Measurements from ENCODE around the gene KCNK13. TPM values are rescaled to one million over a fixed set of nuclear protein-coding genes. Genes with fewer than 3 reads are reported as not detected.

Gene KCNK13
- total and polyA plus RNA-seq, 2 of the 13 experiments (the other 11 are each of a cell fraction or from before 2014, with no cell fraction given), result 0.08 to 0.29 TPM

DNA sequence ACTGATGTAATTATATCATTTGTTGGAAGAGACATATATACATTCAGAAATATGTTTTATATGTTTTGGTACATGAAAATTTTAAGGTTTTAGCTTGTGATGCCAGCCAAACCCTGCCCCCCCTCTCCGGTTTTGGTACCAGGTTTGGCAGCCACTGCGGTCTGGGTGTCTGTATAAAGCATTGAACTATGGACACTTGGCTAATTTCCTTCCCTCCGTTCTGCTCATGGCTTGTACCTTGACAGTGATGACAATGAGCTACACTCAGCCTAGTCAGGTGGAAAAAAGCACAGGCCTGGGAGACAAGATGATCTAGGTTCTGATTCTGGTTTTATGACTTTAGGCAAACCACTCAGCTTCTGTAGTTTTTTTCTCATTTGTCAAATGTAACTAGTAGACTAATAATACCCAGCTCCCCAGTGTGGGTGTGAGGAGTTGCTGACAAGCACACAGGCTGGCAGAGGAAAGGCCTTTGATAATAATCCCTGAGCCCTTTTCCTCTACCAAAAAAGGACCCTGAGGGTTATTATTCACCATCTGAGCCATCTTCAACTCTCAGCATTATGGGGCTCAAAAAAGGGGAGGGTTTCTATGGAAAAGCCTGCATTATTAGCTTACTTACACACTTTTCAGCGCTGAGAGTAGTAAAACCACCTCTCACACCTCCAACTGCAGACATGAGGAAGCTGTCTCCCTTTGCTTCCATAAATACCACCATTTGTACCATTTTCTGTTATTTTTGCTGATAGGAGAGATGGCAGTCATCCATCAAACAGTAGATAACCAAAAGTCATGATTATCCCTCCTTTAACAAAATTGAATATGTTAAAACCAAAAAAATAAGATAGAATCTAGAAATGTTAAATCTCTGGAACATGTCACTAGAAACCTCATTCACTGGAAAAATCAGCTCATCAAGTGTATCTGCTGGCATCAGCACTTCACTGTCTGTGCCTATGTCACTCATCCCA, 118.3 kb downstream of the KCNK13 start (continued):
- TF ChIP-seq, protein P1, sequence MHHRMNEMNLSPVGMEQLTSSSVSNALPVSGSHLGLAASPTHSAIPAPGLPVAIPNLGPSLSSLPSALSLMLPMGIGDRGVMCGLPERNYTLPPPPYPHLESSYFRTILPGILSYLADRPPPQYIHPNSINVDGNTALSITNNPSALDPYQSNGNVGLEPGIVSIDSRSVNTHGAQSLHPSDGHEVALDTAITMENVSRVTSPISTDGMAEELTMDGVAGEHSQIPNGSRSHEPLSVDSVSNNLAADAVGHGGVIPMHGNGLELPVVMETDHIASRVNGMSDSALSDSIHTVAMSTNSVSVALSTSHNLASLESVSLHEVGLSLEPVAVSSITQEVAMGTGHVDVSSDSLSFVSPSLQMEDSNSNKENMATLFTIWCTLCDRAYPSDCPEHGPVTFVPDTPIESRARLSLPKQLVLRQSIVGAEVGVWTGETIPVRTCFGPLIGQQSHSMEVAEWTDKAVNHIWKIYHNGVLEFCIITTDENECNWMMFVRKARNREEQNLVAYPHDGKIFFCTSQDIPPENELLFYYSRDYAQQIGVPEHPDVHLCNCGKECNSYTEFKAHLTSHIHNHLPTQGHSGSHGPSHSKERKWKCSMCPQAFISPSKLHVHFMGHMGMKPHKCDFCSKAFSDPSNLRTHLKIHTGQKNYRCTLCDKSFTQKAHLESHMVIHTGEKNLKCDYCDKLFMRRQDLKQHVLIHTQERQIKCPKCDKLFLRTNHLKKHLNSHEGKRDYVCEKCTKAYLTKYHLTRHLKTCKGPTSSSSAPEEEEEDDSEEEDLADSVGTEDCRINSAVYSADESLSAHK (CRISPR knock-in tag; IDR thresholded peaks at IDR 0.05; ENCODE audit: borderline replicate concordance), result no peak
- no peak for TF ChIP-seq ATAD3A (CRISPR knock-in tag; IDR thresholded peaks at IDR 0.05)
- no peak for TF ChIP-seq MEF2D (CRISPR knock-in tag; IDR thresholded peaks at IDR 0.05)
- no peak for TF ChIP-seq ZNF720 (CRISPR knock-in tag; IDR thresholded peaks at IDR 0.05)
- TF ChIP-seq SALL1 (CRISPR knock-in tag; IDR thresholded peaks at IDR 0.05), result no peak
- no peak for TF ChIP-seq ZNF773 (CRISPR knock-in tag; IDR thresholded peaks at IDR 0.05; ENCODE audit: borderline replicate concordance)
- TF ChIP-seq TMF1 (CRISPR knock-in tag; IDR thresholded peaks at IDR 0.05; ENCODE audit: low read depth), result no peak
- TF ChIP-seq FOXK1 (CRISPR knock-in tag; IDR thresholded peaks at IDR 0.05; ENCODE audit: borderline replicate concordance, low read depth), result no peak
- no peak for TF ChIP-seq ZFP41 (CRISPR knock-in tag; IDR thresholded peaks at IDR 0.05; ENCODE audit: borderline replicate concordance)
- no peak for TF ChIP-seq ZNF570 (CRISPR knock-in tag; IDR thresholded peaks at IDR 0.05; ENCODE audit: borderline replicate concordance)

- no peak overlapping the region for H2AFZ ChIP-seq (ENCODE audit: low read length)
- in situ Hi-C loops (cut with HindIII; ENCODE audit: extremely low pct_ligation_motif_present, low pct_unique_long_range_greater_than_20kb) (no loop called here), intact Hi-C loops (cut with micrococcal nuclease; ENCODE audit: unreplicated experiment) (no loop called here)
- no peaks in the 10 kb centered on the region for H4K20me1 ChIP-seq (ENCODE audit: insufficient read depth, low read length)
- peaks cover 0 to 17% of the 10 kb centered on the region in 2 experiments; a peak in 3 of 5 replicates for H3K27me3 ChIP-seq (ENCODE audit: control insufficient read depth in 1 of 2, insufficient read depth in 2 of 2, low read length in 2 of 2)
- no peaks in the 10 kb centered on the region for H3K36me3 ChIP-seq (replicated peaks in 1 of 2; ENCODE audit: control insufficient read depth in 1 of 2, insufficient read depth in 2 of 2, low read length in 2 of 2)
- 52% methylated on average over 14 of the region's 14 CpGs for WGBS (ENCODE audit: low lambda C conversion rate)
- DNase-seq (ENCODE audit: low spot score), result no peak
- ATAC-seq, result no peak
- BruUV-seq (replicated peaks), result no TSS peak
- no peak for FAIRE-seq
- H3K4me2 ChIP-seq (ENCODE audit: low read depth, low read length), result no peak overlapping the region
- POLR2A ChIA-PET, result no interaction called here
- no peaks in the 10 kb centered on the region for H3K4me1 ChIP-seq (ENCODE audit: insufficient read depth, low read length)
- CTCF ChIA-PET (ENCODE audit: low intra/inter-chr PET ratio, low total read pairs), result no interaction called here
- H3K9me3 ChIP-seq (ENCODE audit: low read length), result no peaks in the 10 kb centered on the region
- no peak overlapping the region for H3K4me3 ChIP-seq (replicated peaks in 1 of 3; ENCODE audit: insufficient read depth in 1 of 3, low read depth in 2 of 3, low read length in 3 of 3)
- no peaks in the 10 kb centered on the region for H3K79me2 ChIP-seq (ENCODE audit: insufficient read depth, low read length)
- H3K9ac ChIP-seq (ENCODE audit: insufficient read depth, low read depth, low read length), result no peak overlapping the region
- no peak overlapping the region for H3K27ac ChIP-seq (ENCODE audit: extremely low read length, insufficient read depth, low read length)
- TF ChIP-seq, protein P2, sequence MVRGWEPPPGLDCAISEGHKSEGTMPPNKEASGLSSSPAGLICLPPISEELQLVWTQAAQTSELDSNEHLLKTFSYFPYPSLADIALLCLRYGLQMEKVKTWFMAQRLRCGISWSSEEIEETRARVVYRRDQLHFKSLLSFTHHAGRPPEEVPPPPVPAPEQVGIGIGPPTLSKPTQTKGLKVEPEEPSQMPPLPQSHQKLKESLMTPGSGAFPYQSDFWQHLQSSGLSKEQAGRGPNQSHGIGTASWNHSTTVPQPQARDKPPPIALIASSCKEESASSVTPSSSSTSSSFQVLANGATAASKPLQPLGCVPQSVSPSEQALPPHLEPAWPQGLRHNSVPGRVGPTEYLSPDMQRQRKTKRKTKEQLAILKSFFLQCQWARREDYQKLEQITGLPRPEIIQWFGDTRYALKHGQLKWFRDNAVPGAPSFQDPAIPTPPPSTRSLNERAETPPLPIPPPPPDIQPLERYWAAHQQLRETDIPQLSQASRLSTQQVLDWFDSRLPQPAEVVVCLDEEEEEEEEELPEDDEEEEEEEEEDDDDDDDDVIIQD (CRISPR knock-in tag; IDR thresholded peaks at IDR 0.05; ENCODE audit: low read depth), result no peak
- TF ChIP-seq ZFP36L1 (CRISPR knock-in tag; IDR thresholded peaks at IDR 0.05), result no peak
- no peak for TF ChIP-seq EEA1 (CRISPR knock-in tag; IDR thresholded peaks at IDR 0.05; ENCODE audit: borderline replicate concordance)
- TF ChIP-seq ZNF670 (CRISPR knock-in tag; IDR thresholded peaks at IDR 0.05; ENCODE audit: borderline replicate concordance), result no peak
- TF ChIP-seq ZNF841 (CRISPR knock-in tag; IDR thresholded peaks at IDR 0.05; ENCODE audit: borderline replicate concordance), result no peak
- TF ChIP-seq MXD4 (CRISPR knock-in tag; IDR thresholded peaks at IDR 0.05), result no peak
- no peak for TF ChIP-seq ZZZ3 (CRISPR knock-in tag; IDR thresholded peaks at IDR 0.05; ENCODE audit: borderline replicate concordance)
- TF ChIP-seq SMARCE1 (IDR thresholded peaks at IDR 0.05; ENCODE audit: borderline replicate concordance), result no peak
- no peak for TF ChIP-seq ZBTB20 (CRISPR knock-in tag; IDR thresholded peaks at IDR 0.05; ENCODE audit: borderline replicate concordance, low read depth)
- no peak for TF ChIP-seq HCFC1 (IDR thresholded peaks at IDR 0.05; ENCODE audit: low read depth, low read length)
- no peak for TF ChIP-seq RARG (CRISPR knock-in tag; IDR thresholded peaks at IDR 0.05; ENCODE audit: low read depth)
Observed at GRCh38 chr14:90184094-90184493, 122.3 kb downstream of the KCNK13 start.

Measured in HepG2 (cell line).